AG09309 (cell line): Measurements from ENCODE around the gene TBC1D8B.
A peak's percentile ranks its signal among the peaks of the same experiment; 100 is the strongest.

Source experiments
- DNase-seq: peaks from one replicate; pipeline ENCODE4 v3.0.0-alpha.2; 2010; ENCODE audit warnings: low read depth
- H3K4me3 ChIP-seq: 2 replicates; pipeline ENCODE4 v1.5.1; 2011; ENCODE audit warnings: mild to moderate bottlenecking, low read depth, low read length, moderate library complexity; ENCODE audit not compliant: control insufficient read depth
- CTCF ChIP-seq: IDR thresholded peaks from 2 replicates; pipeline ENCODE4 v1.5.1; 2011; ENCODE audit warnings: mild to moderate bottlenecking, low read depth, low read length, inconsistent platforms; ENCODE audit not compliant: insufficient read depth, control insufficient read depth; ENCODE audit errors: missing control alignments

The TBC1D8B gene

GRCh38 chrX:106875151-106875550 is 72.7 kb downstream of the TBC1D8B start:
- H3K4me3 ChIP-seq: no peak overlapping the region
- TF ChIP-seq CTCF: no peak
- DNase-seq: no peak

DNA sequence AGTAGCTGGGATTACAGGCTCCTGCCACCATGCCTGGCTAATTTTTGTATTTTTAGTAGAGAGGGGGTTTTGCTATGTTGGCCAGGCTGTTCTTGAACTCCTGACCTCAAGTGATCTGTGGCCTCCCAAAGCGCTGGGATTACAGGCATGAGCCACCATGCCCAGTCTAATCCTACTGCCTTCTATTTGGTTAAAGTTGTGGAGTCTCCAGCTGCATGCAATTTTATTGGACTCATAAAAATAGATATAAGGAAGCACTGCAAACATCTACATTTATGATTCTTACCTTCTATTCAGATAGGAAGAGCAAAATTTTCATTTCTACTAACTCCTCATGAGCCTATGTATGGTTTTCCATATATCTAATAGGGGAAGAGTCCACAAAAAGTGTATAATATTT is 87.0 kb downstream of the TBC1D8B start:
- TF ChIP-seq CTCF: no peak
- no peak overlapping the region for H3K4me3 ChIP-seq
- no peak for DNase-seq

DNA sequence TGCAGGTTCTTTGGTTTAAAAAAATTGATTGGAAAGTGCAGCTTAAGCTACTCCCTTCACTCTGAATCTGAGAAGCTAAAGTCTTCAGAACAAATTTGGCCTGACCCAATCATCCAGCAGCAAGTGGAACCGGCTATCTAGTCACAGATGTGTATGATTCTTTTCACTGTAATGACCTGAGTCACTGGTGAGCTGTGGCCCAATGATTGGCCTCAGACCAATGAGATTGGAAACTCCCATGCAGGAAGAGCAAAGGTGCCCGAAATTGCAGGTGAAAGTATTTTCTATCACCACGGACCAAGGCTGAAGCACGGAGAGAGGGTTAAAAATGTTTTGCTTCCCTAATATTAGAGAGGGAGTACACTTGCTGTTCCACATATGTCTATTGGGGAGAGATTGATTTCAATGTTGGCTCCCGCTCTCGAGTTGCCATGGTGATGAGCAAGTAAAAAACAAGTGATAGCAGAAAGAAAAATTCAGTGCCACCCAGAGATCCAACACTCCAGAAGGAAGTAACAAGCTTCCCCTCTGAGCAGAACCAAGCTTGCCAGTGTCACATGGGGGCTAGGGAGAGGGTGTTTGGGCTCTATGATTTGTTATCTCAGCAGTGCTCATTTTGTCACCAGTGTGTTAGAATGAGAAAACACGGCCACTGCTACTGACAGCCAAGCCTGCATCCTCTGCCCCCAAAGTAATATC is 89.4 kb downstream of the TBC1D8B start:
- TF ChIP-seq CTCF: no peak
- DNase-seq: no peak
- no peak overlapping the region for H3K4me3 ChIP-seq

- no peak overlapping the region for H3K4me3 ChIP-seq
- peak; percentile 28 for DNase-seq
- peak; percentile 91 for TF ChIP-seq CTCF
These were observed 92.0 kb downstream of the TBC1D8B start for GRCh38 chrX:106894392-106894909.

DNA sequence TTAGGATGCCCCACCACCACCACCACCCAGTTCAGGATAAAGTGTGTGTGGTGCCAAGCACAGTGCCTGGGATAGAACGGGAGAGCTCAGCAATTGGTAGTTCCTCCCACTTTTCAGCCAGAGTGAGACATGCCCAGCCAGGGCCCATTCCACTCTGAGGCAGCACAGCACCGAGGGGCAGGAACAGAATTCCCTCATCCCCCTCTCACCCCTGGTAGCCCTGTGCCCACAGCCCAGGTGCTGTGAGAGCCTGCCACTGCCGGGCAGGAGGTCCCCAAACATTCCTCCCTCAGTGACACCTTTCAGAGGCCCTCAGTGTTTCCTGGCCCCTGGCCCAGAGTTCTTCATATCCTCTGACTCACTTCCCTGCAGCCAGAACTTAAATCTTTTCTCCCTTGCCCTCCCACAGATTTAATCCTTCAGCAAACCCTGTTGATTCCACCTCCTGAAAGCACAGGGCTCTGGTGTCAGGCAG is 92.5 kb downstream of the TBC1D8B start:
- peak; percentile 20 for DNase-seq
- TF ChIP-seq CTCF: no peak
- H3K4me3 ChIP-seq: no peak overlapping the region

GRCh38 chrX:106897259-106897658 is 94.8 kb downstream of the TBC1D8B start:
- TF ChIP-seq CTCF: no peak
- no peak overlapping the region for H3K4me3 ChIP-seq
- DNase-seq: no peak
